Tibial nerve (tissue), 4 donors: Measurements from ENCODE around the gene ZGPAT. TPM values are rescaled to one million over a fixed set of nuclear protein-coding genes. Genes with fewer than 3 reads are reported as not detected.

Source experiments
- DNase-seq, 2 donors: peaks; one replicate each; pipeline ENCODE4 v3.0.0-alpha.2; 2019; ENCODE audit warnings: low spot score in 2 of 2
- H3K27ac ChIP-seq, 4 donors: fragments of 200-600 bp; sonication (generic) in 3 of 4; one replicate each; pipeline ENCODE4 v1.5.1; 2017 to 2019; ENCODE audit warnings: mild to moderate bottlenecking in 1 of 4
- H3K27me3 ChIP-seq, 2 donors: fragments of 200-600 bp; sonication (generic) in 1 of 2; one replicate each; pipeline versions ENCODE4 v1.5.1 to v1.6.0; 2017 to 2019
- H3K36me3 ChIP-seq, 3 donors: fragments of 200-600 bp; sonication (generic); one replicate each; pipeline ENCODE4 v1.5.1; 2018 to 2019
- H3K4me1 ChIP-seq, 4 donors: fragments of 200-600 bp; sonication (generic) in 3 of 4; one replicate each; pipeline ENCODE4 v1.5.1; 2017 to 2019
- H3K4me3 ChIP-seq, 4 donors: fragments of 200-600 bp; sonication (generic) in 3 of 4; one replicate each; pipeline ENCODE4 v1.5.1; 2017 to 2019; ENCODE audit warnings: mild to moderate bottlenecking in 1 of 4, moderate library complexity in 1 of 4
- H3K9me3 ChIP-seq, 4 donors: fragments of 200-600 bp; sonication (generic) in 3 of 4; one replicate each; pipeline ENCODE4 v1.5.1; 2017 to 2019
- CTCF ChIP-seq, 5 experiments: fragments of 200-600 bp in 3 of 5; fragments of 450-650 bp in 2 of 5; sonication (generic) in 3 of 5; IDR thresholded peaks; one replicate each; pipeline ENCODE4 v1.5.1; 2016 to 2019; ENCODE audit warnings: antibody characterized with exemption in 5 of 5, mild to moderate bottlenecking in 3 of 5, moderate library complexity in 2 of 5
- EP300 ChIP-seq, 2 donors: sonication (generic); formaldehyde crosslinking; IDR thresholded peaks; one replicate each; pipeline ENCODE4 v1.6.1; 2017; ENCODE audit warnings: antibody characterized with exemption in 2 of 2, mild to moderate bottlenecking in 1 of 2
- POLR2A ChIP-seq, 2 donors: fragments of 450-650 bp; IDR thresholded peaks; one replicate each; pipeline ENCODE4 v1.6.1; 2017; ENCODE audit warnings: antibody characterized with exemption in 2 of 2, mild to moderate bottlenecking in 2 of 2, moderate library complexity in 2 of 2
- WGBS, 2 donors: methylation state at CpG; one replicate each; pipeline ENCODE4 v1.1.5; 2018; 5-methylcytosine and 5-hydroxymethylcytosine counted together
- total RNA-seq, 4 donors: library from RNA; depleted of rRNA; stranded (reverse); fragments of >200 nt; gene quantifications; one replicate each; pipeline ENCODE4 v1.1.0, GENCODE V29; 2016

Gene ZGPAT
- total RNA-seq, 4 donors from 2014 or later = 27.5 to 70.8 (median 40.9) TPM

GRCh38 chr20:63750807-63751470, 43.1 kb downstream of the ZGPAT start:
- 67 to 71% methylated on average over 24 to 25 of the region's 26 CpGs for WGBS, 2 donors
- no peak for DNase-seq
- Histone ChIP-seq H3K36me3 (peaks cover 0 to 33% (median 0%) of the 10 kb centered on the region in 3 donors), H3K4me1 (no peaks in the 10 kb centered on the region), H3K27ac (no peak overlapping the region), H3K27me3 (no peaks in the 10 kb centered on the region), H3K9me3 (no peaks in the 10 kb centered on the region), H3K4me3 (no peak overlapping the region)
- no peak for TF ChIP-seq CTCF (IDR thresholded peaks at IDR 0.05)
- TF ChIP-seq POLR2A (IDR thresholded peaks at IDR 0.05) = no peak
- no peak for TF ChIP-seq EP300 (IDR thresholded peaks at IDR 0.05)

- Histone ChIP-seq H3K27me3 (no peaks in the 10 kb centered on the region), H3K4me1 (no peaks in the 10 kb centered on the region), H3K27ac (no peak overlapping the region), H3K36me3 (peaks cover 0 to 25% (median 0%) of the 10 kb centered on the region in 3 donors), H3K9me3 (no peaks in the 10 kb centered on the region), H3K4me3 (no peak overlapping the region)
- TF ChIP-seq EP300 (IDR thresholded peaks at IDR 0.05) (no peak), CTCF (IDR thresholded peaks at IDR 0.05) (no peak), POLR2A (IDR thresholded peaks at IDR 0.05) (no peak)
- 80 to 93% methylated on average over 22 to 35 of the region's 45 CpGs for WGBS, 2 donors
- DNase-seq = no peak
These were observed 43.8 kb downstream of the ZGPAT start for GRCh38 chr20:63751471-63752271.

GRCh38 chr20:63752411-63753101, 44.7 kb downstream of the ZGPAT start:
- Histone ChIP-seq H3K4me1 (no peaks in the 10 kb centered on the region), H3K4me3 (no peak overlapping the region), H3K36me3 (peaks cover 0 to 22% (median 0%) of the 10 kb centered on the region in 3 donors), H3K9me3 (no peaks in the 10 kb centered on the region), H3K27me3 (no peaks in the 10 kb centered on the region), H3K27ac (no peak overlapping the region)
- TF ChIP-seq CTCF (IDR thresholded peaks at IDR 0.05) = no peak
- no peak for TF ChIP-seq EP300 (IDR thresholded peaks at IDR 0.05)
- no peak for TF ChIP-seq POLR2A (IDR thresholded peaks at IDR 0.05)
- WGBS, 2 donors = 95 to 96% methylated on average over 43 to 45 of the region's 50 CpGs
- DNase-seq = no peak

GRCh38 chr20:63753381-63753780, 45.5 kb downstream of the ZGPAT start:
- no peak overlapping the region for H3K4me3 ChIP-seq
- H3K4me1 ChIP-seq = no peaks in the 10 kb centered on the region
- no peak for TF ChIP-seq EP300 (IDR thresholded peaks at IDR 0.05)
- H3K27ac ChIP-seq = no peak overlapping the region
- H3K9me3 ChIP-seq = no peaks in the 10 kb centered on the region
- no peaks in the 10 kb centered on the region for H3K27me3 ChIP-seq
- no peak for DNase-seq
- H3K36me3 ChIP-seq = peaks cover 0 to 22% (median 0%) of the 10 kb centered on the region in 3 donors
- 89 to 92% methylated on average over 12 to 13 of the region's 13 CpGs for WGBS, 2 donors

GRCh38 chr20:63754008-63754407, 46.2 kb downstream of the ZGPAT start:
- H3K4me1 ChIP-seq = no peaks in the 10 kb centered on the region
- peaks cover 0 to 22% (median 0%) of the 10 kb centered on the region in 3 donors for H3K36me3 ChIP-seq
- no peak for DNase-seq
- 78 to 85% methylated on average over 13 to 15 of the region's 16 CpGs for WGBS, 2 donors
- TF ChIP-seq EP300 (IDR thresholded peaks at IDR 0.05) (no peak), POLR2A (IDR thresholded peaks at IDR 0.05) (no peak), CTCF (IDR thresholded peaks at IDR 0.05) (no peak)
- no peaks in the 10 kb centered on the region for H3K27me3 ChIP-seq
- no peak overlapping the region for H3K27ac ChIP-seq
- no peaks in the 10 kb centered on the region for H3K9me3 ChIP-seq
- H3K4me3 ChIP-seq = no peak overlapping the region
